Measurements from ENCODE around the gene ELK4.

Gene ELK4

GRCh38 chr1:205676597-205676996 is 44.8 kb upstream of the ELK4 start:
- no peak for TF ChIP-seq LEF1 (IDR thresholded peaks at IDR 0.05; ENCODE audit: borderline replicate concordance)
- no peak for TF ChIP-seq FOXM1 (IDR thresholded peaks at IDR 0.05; ENCODE audit: borderline replicate concordance)
- no peak for TF ChIP-seq L3MBTL2 (conservative IDR thresholded peaks at IDR 0.05)
- no peak for TF ChIP-seq FOXA1 (IDR thresholded peaks at IDR 0.05)
- TF ChIP-seq NFRKB (IDR thresholded peaks at IDR 0.05): no peak
- no peak for TF ChIP-seq ELF4 (IDR thresholded peaks at IDR 0.05)
- no peak for TF ChIP-seq TARDBP (IDR thresholded peaks at IDR 0.05)
- no peak for TF ChIP-seq CTBP1 (IDR thresholded peaks at IDR 0.05; ENCODE audit: borderline replicate concordance)
- no peak for TF ChIP-seq ARNT (IDR thresholded peaks at IDR 0.05)
- ChIA-PET POLR2A (no interaction called here), CTCF (interaction anchor here (0.5 to 1.7 kb wide), 3 partner anchors 18 to 1278 kb away, joined by 3 to 12 read pairs (median 4); no protein-coding TSS in a partner anchor)
- DNase-seq (ENCODE audit: extremely low spot score): no peak

GRCh38 chr1:205676002-205676401 is 44.2 kb upstream of the ELK4 start:
- ChIA-PET POLR2A (no interaction called here), CTCF (interaction anchor here (0.5 to 1.7 kb wide), 3 partner anchors 16 to 1277 kb away, joined by 3 to 12 read pairs (median 4); no protein-coding TSS in a partner anchor)
- no peak for DNase-seq (ENCODE audit: extremely low spot score)

GRCh38 chr1:205675247-205675646 is 43.4 kb upstream of the ELK4 start:
- DNase-seq (ENCODE audit: extremely low spot score): no peak
- ChIA-PET CTCF (interaction anchor here (1.1 kb wide), 1 partner anchor 16 kb away, joined by 3 read pairs; no protein-coding TSS in a partner anchor), POLR2A (no interaction called here)
- no peak for TF ChIP-seq NFRKB (IDR thresholded peaks at IDR 0.05)
- TF ChIP-seq BHLHE40 (IDR thresholded peaks at IDR 0.05; ENCODE audit: borderline replicate concordance): no peak
- TF ChIP-seq ZNF384 (IDR thresholded peaks at IDR 0.05): no peak
- TF ChIP-seq PKNOX1 (IDR thresholded peaks at IDR 0.05): no peak
- TF ChIP-seq FOXM1 (IDR thresholded peaks at IDR 0.05; ENCODE audit: borderline replicate concordance): no peak
- no peak for TF ChIP-seq HDGF (IDR thresholded peaks at IDR 0.05; ENCODE audit: borderline replicate concordance)
- TF ChIP-seq ELF4 (IDR thresholded peaks at IDR 0.05): no peak
- no peak for TF ChIP-seq L3MBTL2 (conservative IDR thresholded peaks at IDR 0.05)
- no peak for TF ChIP-seq SUZ12 (IDR thresholded peaks at IDR 0.05)
- no peak for TF ChIP-seq FOXK2 (IDR thresholded peaks at IDR 0.05)
- TF ChIP-seq ARNT (IDR thresholded peaks at IDR 0.05): no peak

More at GRCh38 chr1:205676002-205676401, 44.2 kb upstream of the ELK4 start:
- no peak for TF ChIP-seq NFRKB (IDR thresholded peaks at IDR 0.05)
- TF ChIP-seq HDGF (IDR thresholded peaks at IDR 0.05; ENCODE audit: borderline replicate concordance): no peak
- no peak for TF ChIP-seq SP1 (IDR thresholded peaks at IDR 0.05)
- TF ChIP-seq FOXA1 (IDR thresholded peaks at IDR 0.05): no peak
- TF ChIP-seq FOXK2 (IDR thresholded peaks at IDR 0.05): no peak
- TF ChIP-seq TARDBP (IDR thresholded peaks at IDR 0.05): no peak
- TF ChIP-seq L3MBTL2 (conservative IDR thresholded peaks at IDR 0.05): no peak
- no peak for TF ChIP-seq FOXM1 (IDR thresholded peaks at IDR 0.05; ENCODE audit: borderline replicate concordance)
- TF ChIP-seq ARNT (IDR thresholded peaks at IDR 0.05): no peak
- no peak for TF ChIP-seq LEF1 (IDR thresholded peaks at IDR 0.05; ENCODE audit: borderline replicate concordance)
- TF ChIP-seq ZNF384 (IDR thresholded peaks at IDR 0.05): no peak

- TF ChIP-seq PKNOX1 (IDR thresholded peaks at IDR 0.05) (no peak), NFRKB (IDR thresholded peaks at IDR 0.05) (no peak), FOXM1 (IDR thresholded peaks at IDR 0.05; ENCODE audit: borderline replicate concordance) (no peak), FOXA1 (IDR thresholded peaks at IDR 0.05) (no peak), L3MBTL2 (conservative IDR thresholded peaks at IDR 0.05) (no peak)
- ChIA-PET CTCF (interaction anchor here (1.0 to 2.0 kb wide), 2 partner anchors 14 to 38 kb away, joined by 3 to 7 read pairs; no protein-coding TSS in a partner anchor), POLR2A (interaction anchor here (1.2 kb wide), 1 partner anchor 41 kb away, joined by 3 read pairs; no protein-coding TSS in a partner anchor)
- DNase-seq (ENCODE audit: extremely low spot score): no peak
These were observed 41.2 kb upstream of the ELK4 start for GRCh38 chr1:205672970-205673369.

- POLR2A ChIA-PET: interaction anchor here (1.2 kb wide), 1 partner anchor 40 kb away, joined by 3 read pairs; no protein-coding TSS in a partner anchor
- CTCF ChIA-PET: interaction anchor here (0.6 to 2.0 kb wide), 3 partner anchors 14 to 39 kb away, joined by 3 to 7 read pairs (median 3); no protein-coding TSS in a partner anchor
- DNase-seq (ENCODE audit: extremely low spot score): no peak
- TF ChIP-seq ELF4 (IDR thresholded peaks at IDR 0.05): no peak
- no peak for TF ChIP-seq LEF1 (IDR thresholded peaks at IDR 0.05; ENCODE audit: borderline replicate concordance)
- no peak for TF ChIP-seq TARDBP (IDR thresholded peaks at IDR 0.05)
- no peak for TF ChIP-seq PKNOX1 (IDR thresholded peaks at IDR 0.05)
- no peak for TF ChIP-seq FOXK2 (IDR thresholded peaks at IDR 0.05)
- TF ChIP-seq BHLHE40 (IDR thresholded peaks at IDR 0.05; ENCODE audit: borderline replicate concordance): no peak
- no peak for TF ChIP-seq NFRKB (IDR thresholded peaks at IDR 0.05)
- no peak for TF ChIP-seq FOXA1 (IDR thresholded peaks at IDR 0.05)
- no peak for TF ChIP-seq L3MBTL2 (conservative IDR thresholded peaks at IDR 0.05)
- TF ChIP-seq ARNT (IDR thresholded peaks at IDR 0.05): no peak
- no peak for TF ChIP-seq HDGF (IDR thresholded peaks at IDR 0.05; ENCODE audit: borderline replicate concordance)
- no peak for TF ChIP-seq SP1 (IDR thresholded peaks at IDR 0.05)
- TF ChIP-seq ZNF384 (IDR thresholded peaks at IDR 0.05): no peak
- TF ChIP-seq FOXM1 (IDR thresholded peaks at IDR 0.05; ENCODE audit: borderline replicate concordance): no peak
- no peak for TF ChIP-seq SUZ12 (IDR thresholded peaks at IDR 0.05)
These were observed 40.6 kb upstream of the ELK4 start for GRCh38 chr1:205672395-205672889.

All from HEK293T (cell line).